ENCODE measurements around the gene BRSK2.
"Not testable (repeated sequence)": the region's sequence is repeated elsewhere in the genome, so short reads cannot be mapped to it uniquely, and the experiment has no call there.

BRSK2 gene

DNA sequence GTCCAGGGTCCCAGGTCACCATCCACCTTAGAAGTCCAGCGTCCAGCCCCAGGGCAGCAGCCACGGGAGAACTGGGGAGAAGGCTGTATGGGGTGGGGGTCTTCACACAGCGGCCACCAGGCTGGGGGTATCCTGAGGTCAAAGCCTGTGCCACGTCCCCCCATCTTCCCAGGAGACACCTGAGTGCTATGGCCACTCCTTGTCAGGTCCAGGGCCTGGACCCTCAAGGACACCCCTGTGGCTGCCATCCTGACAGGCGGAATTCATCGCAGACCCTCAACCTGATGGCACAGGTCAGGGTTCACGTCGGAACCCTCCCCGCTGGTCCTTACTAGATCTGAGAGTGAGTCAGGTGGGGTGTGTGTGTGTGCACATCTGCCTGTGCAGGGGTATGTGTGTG lies 18.6 kb downstream of the BRSK2 start:
- POLR2A ChIA-PET: no interaction called here
- no peak overlapping the region for H3K27ac ChIP-seq (ENCODE audit: extremely low read depth, low read depth, low read length)
- peaks cover 0 to 6% of the 10 kb centered on the region in 2 experiments; a peak in 1 of 3 replicates for H3K36me3 ChIP-seq (ENCODE audit: control insufficient read depth in 2 of 2, insufficient read depth in 1 of 2, low read length in 2 of 2)
- H3K9me3 ChIP-seq (ENCODE audit: control insufficient read depth, insufficient read depth, low read depth, low read length): no peaks in the 10 kb centered on the region
- H3K4me3 ChIP-seq (ENCODE audit: low read depth, low read length): no peak overlapping the region
- CTCF ChIA-PET: interaction anchor here (0.6 kb wide), 1 partner anchor 205 kb away, joined by 3 read pairs; no protein-coding TSS in a partner anchor
- no peaks in the 10 kb centered on the region for H3K4me1 ChIP-seq (ENCODE audit: control insufficient read depth, insufficient read depth, low read length)
- TF ChIP-seq ZNF837 (tag by site-specific recombination; IDR thresholded peaks at IDR 0.05): no peak

- Histone ChIP-seq H3K36me3 (ENCODE audit: control insufficient read depth in 2 of 2, insufficient read depth in 1 of 2, low read length in 2 of 2) (peaks cover 0 to 6% of the 10 kb centered on the region in 2 experiments; a peak in 1 of 3 replicates), H3K27ac (ENCODE audit: extremely low read depth, low read depth, low read length) (no peak overlapping the region), H3K4me1 (ENCODE audit: control insufficient read depth, insufficient read depth, low read length) (no peaks in the 10 kb centered on the region), H3K4me3 (ENCODE audit: low read depth, low read length) (no peak overlapping the region), H3K9me3 (ENCODE audit: control insufficient read depth, insufficient read depth, low read depth, low read length) (no peaks in the 10 kb centered on the region)
- POLR2A ChIA-PET: no interaction called here
- no peak for TF ChIP-seq ZNF211 (tag by site-specific recombination; IDR thresholded peaks at IDR 0.05; ENCODE audit: low read depth)
- CTCF ChIA-PET: interaction anchor here (0.6 kb wide), 1 partner anchor 206 kb away, joined by 3 read pairs; no protein-coding TSS in a partner anchor
Measured at GRCh38 chr11:1409108-1409851, 19.5 kb downstream of the BRSK2 start.

DNA sequence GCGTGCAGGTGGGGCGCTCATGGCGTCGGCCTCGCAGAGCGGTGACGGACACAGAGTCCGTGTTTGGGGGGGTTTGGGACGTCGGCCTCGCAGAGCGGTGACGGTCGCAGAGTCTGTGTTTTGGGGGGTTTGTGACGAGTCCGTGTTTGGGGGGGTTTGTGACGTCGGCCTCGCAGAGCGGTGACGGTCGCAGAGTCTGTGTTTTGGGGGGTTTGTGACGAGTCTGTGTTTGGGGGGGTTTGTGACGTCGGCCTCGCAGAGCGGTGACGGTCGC lies 20.1 kb downstream of the BRSK2 start:
- H3K4me3 ChIP-seq (ENCODE audit: low read depth, low read length); H3K27ac ChIP-seq (ENCODE audit: extremely low read depth, low read depth, low read length); H3K4me1 ChIP-seq (ENCODE audit: control insufficient read depth, insufficient read depth, low read length); CTCF ChIA-PET; H3K36me3 ChIP-seq (ENCODE audit: control insufficient read depth in 2 of 2, insufficient read depth in 1 of 2, low read length in 2 of 2); H3K9me3 ChIP-seq (ENCODE audit: control insufficient read depth, insufficient read depth, low read depth, low read length); POLR2A ChIA-PET: not testable (repeated sequence)

DNA sequence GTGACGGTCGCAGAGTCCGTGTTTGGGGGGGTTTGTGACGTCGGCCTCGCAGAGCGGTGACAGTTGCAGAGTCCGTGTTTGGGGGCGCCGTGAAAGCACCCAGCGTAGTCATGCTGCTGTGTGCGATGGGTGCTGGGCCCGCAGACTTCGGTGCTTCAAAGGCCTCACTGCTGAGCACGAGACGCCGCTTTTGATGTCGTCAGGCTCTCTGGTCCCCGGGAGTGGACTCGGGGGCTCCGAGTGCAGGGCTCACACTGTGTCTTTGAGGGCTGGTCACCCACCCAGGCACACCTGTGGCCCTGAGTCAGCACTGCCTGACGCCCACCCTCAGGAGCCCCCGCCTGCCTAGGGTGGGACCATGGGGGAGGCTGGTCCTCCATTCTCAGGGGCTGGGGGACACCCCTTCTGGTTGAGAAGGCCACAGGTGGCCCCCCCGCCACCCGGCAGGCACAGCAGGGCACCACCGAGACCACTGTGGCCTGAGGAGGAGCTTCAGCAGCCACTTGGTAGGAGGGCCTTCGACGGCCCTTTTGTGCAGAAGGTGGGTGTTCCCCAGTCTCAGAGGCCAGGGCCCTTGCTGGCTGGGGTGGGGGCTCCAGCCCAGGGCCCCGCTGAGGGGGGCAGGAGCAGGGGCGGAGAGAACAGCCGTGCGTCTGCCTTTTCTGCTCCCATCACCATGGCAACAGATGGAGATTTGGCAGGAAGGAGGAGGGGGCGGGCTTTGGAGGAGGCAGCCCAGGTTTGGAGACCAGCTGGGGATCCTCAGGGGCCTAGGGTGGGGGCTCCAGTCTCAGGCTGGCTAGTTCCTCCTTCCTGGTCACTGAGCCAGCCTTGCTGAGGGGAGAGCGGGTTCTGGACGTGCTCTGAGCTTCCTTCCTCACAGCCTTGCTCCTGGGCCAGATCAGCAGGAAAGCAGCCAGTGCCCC lies 20.9 kb downstream of the BRSK2 start:
- no peaks in the 10 kb centered on the region for H3K9me3 ChIP-seq (ENCODE audit: control insufficient read depth, insufficient read depth, low read depth, low read length)
- no peaks in the 10 kb centered on the region for H3K4me1 ChIP-seq (ENCODE audit: control insufficient read depth, insufficient read depth, low read length)
- peaks cover 0 to 10% of the 10 kb centered on the region in 2 experiments; a peak in 1 of 3 replicates for H3K36me3 ChIP-seq (ENCODE audit: control insufficient read depth in 2 of 2, insufficient read depth in 1 of 2, low read length in 2 of 2)
- H3K27ac ChIP-seq (ENCODE audit: extremely low read depth, low read depth, low read length): no peak overlapping the region
- no peak overlapping the region for H3K4me3 ChIP-seq (ENCODE audit: low read depth, low read length)
- CTCF ChIA-PET: no interaction called here
- TF ChIP-seq CTCF (tag by site-specific recombination; IDR thresholded peaks at IDR 0.05): no peak
- TF ChIP-seq SCRT1 (tag by site-specific recombination; IDR thresholded peaks at IDR 0.05; ENCODE audit: borderline replicate concordance): no peak
- no peak for TF ChIP-seq ZNF510 (tag by site-specific recombination; IDR thresholded peaks at IDR 0.05; ENCODE audit: insufficient replicate concordance)
- TF ChIP-seq ZNF837 (tag by site-specific recombination; IDR thresholded peaks at IDR 0.05): no peak
- TF ChIP-seq ZSCAN18 (tag by site-specific recombination; IDR thresholded peaks at IDR 0.05): no peak
- TF ChIP-seq HOXA7 (CRISPR knock-in tag; IDR thresholded peaks at IDR 0.05; ENCODE audit: borderline replicate concordance): no peak
- TF ChIP-seq TCF7L2 (IDR thresholded peaks at IDR 0.05; ENCODE audit: borderline replicate concordance, low read depth, low read length): no peak
- no peak for TF ChIP-seq ZNF391 (tag by site-specific recombination; IDR thresholded peaks at IDR 0.05; ENCODE audit: borderline replicate concordance, low read depth)
- TF ChIP-seq ZNF2 (tag by site-specific recombination; IDR thresholded peaks at IDR 0.05): no peak
- no peak for TF ChIP-seq ZNF843 (tag by site-specific recombination; IDR thresholded peaks at IDR 0.05)
- no peak for TF ChIP-seq ZBTB8A (tag by site-specific recombination; IDR thresholded peaks at IDR 0.05)
- no peak for TF ChIP-seq ZNF23 (tag by site-specific recombination; IDR thresholded peaks at IDR 0.05; ENCODE audit: borderline replicate concordance)
- no peak for TF ChIP-seq ZNF704 (tag by site-specific recombination; IDR thresholded peaks at IDR 0.05)
- TF ChIP-seq ZNF37A (tag by site-specific recombination; IDR thresholded peaks at IDR 0.05): no peak
- POLR2A ChIA-PET: no interaction called here

All from HEK293 (cell line).